T-helper 2 cell treated with Interferon-gamma antibody and Interleukin-4, amounts not matched to agents 5 μg/mL and 100 μg/mL, for 36 hours (primary cell): ENCODE results near the gene OR9A2.

ENCODE experiments used
- DNase-seq: peaks from one replicate; pipeline ENCODE4 v3.0.0; 2021; ENCODE audit warnings: low spot score
- H3K27ac Mint-ChIP-seq: one replicate; pipeline ENCODE4 v1.8.0; 2021; ENCODE audit warnings: mild to moderate bottlenecking, mixed read lengths
- H3K27me3 Mint-ChIP-seq: one replicate; pipeline ENCODE4 v1.8.0; 2021; ENCODE audit warnings: low read depth, mixed read lengths
- H3K36me3 Mint-ChIP-seq: one replicate; pipeline ENCODE4 v1.8.0; 2021; ENCODE audit warnings: low read depth, mixed read lengths
- H3K4me1 Mint-ChIP-seq: one replicate; pipeline ENCODE4 v1.8.0; 2021; ENCODE audit warnings: low read depth, mixed read lengths
- H3K4me3 Mint-ChIP-seq: one replicate; pipeline ENCODE4 v1.8.0; 2022; ENCODE audit warnings: mild to moderate bottlenecking, moderate library complexity, mixed read lengths
- H3K9me3 Mint-ChIP-seq: one replicate; pipeline ENCODE4 v1.8.0; 2021; ENCODE audit warnings: mixed read lengths

OR9A2 gene

GRCh38 chr7:143042790-143043271, 15.9 kb upstream of the OR9A2 start:
- H3K4me1 Mint-ChIP-seq = peaks cover 2% of the 10 kb centered on the region
- no peaks in the 10 kb centered on the region for H3K9me3 Mint-ChIP-seq
- no peak for DNase-seq
- H3K27me3 Mint-ChIP-seq = peaks cover 4% of the 10 kb centered on the region
- H3K4me3 Mint-ChIP-seq = no peak overlapping the region
- no peaks in the 10 kb centered on the region for H3K36me3 Mint-ChIP-seq
- no peak overlapping the region for H3K27ac Mint-ChIP-seq

GRCh38 chr7:143042159-143042789, 15.3 kb upstream of the OR9A2 start:
- Mint-ChIP-seq H3K4me3 (no peak overlapping the region), H3K36me3 (no peaks in the 10 kb centered on the region), H3K27ac (no peak overlapping the region), H3K9me3 (no peaks in the 10 kb centered on the region), H3K4me1 (peaks cover 2% of the 10 kb centered on the region), H3K27me3 (peaks cover 4% of the 10 kb centered on the region)
- no peak for DNase-seq

GRCh38 chr7:143041346-143041745, 14.4 kb upstream of the OR9A2 start:
- H3K4me1 Mint-ChIP-seq = peaks cover 2% of the 10 kb centered on the region
- no peaks in the 10 kb centered on the region for H3K9me3 Mint-ChIP-seq
- DNase-seq = no peak
- H3K36me3 Mint-ChIP-seq = no peaks in the 10 kb centered on the region
- H3K27me3 Mint-ChIP-seq = peaks cover 3% of the 10 kb centered on the region
- no peak overlapping the region for H3K27ac Mint-ChIP-seq
- H3K4me3 Mint-ChIP-seq = no peak overlapping the region

- Mint-ChIP-seq H3K4me3 (no peak overlapping the region), H3K9me3 (peaks cover under 1% of the 10 kb centered on the region), H3K4me1 (peaks cover 2% of the 10 kb centered on the region), H3K36me3 (no peaks in the 10 kb centered on the region), H3K27me3 (peaks cover 3% of the 10 kb centered on the region), H3K27ac (no peak overlapping the region)
- no peak for DNase-seq
Measured at GRCh38 chr7:143040209-143040715, 13.3 kb upstream of the OR9A2 start.

GRCh38 chr7:143038635-143039034, 11.7 kb upstream of the OR9A2 start:
- peaks cover 2% of the 10 kb centered on the region for H3K4me1 Mint-ChIP-seq
- peaks cover 6% of the 10 kb centered on the region for H3K27me3 Mint-ChIP-seq
- no peak overlapping the region for H3K4me3 Mint-ChIP-seq
- no peak overlapping the region for H3K27ac Mint-ChIP-seq
- peaks cover 8% of the 10 kb centered on the region for H3K9me3 Mint-ChIP-seq
- H3K36me3 Mint-ChIP-seq = no peaks in the 10 kb centered on the region
- no peak for DNase-seq

GRCh38 chr7:143027683-143028082, 751 bp upstream of the OR9A2 start:
- no peak overlapping the region for H3K27ac Mint-ChIP-seq
- H3K4me1 Mint-ChIP-seq = no peaks in the 10 kb centered on the region
- H3K4me3 Mint-ChIP-seq = no peak overlapping the region
- DNase-seq = no peak
- peaks cover 7% of the 10 kb centered on the region for H3K27me3 Mint-ChIP-seq
- no peaks in the 10 kb centered on the region for H3K9me3 Mint-ChIP-seq
- H3K36me3 Mint-ChIP-seq = no peaks in the 10 kb centered on the region

DNA sequence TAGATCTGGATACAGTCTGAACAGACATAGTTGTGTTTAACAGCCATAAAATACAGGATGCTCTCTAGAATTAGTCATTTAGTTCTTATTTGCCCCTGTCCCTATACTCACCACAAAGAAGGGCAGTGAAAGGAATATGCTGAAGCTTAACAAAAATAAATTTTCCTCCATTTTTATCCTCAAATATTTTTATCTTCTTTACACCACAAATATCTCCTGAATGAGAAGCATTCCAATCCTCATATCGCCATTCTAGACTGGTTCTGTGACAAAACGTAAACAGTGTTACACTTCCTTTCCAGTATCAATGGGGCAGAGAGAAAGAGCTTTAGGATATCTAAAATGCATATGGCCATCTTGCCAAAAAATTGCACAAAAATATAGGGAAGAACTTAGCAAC, 1.6 kb downstream of the OR9A2 start:
- H3K36me3 Mint-ChIP-seq = no peaks in the 10 kb centered on the region
- no peak overlapping the region for H3K4me3 Mint-ChIP-seq
- no peak overlapping the region for H3K27ac Mint-ChIP-seq
- peaks cover 13% of the 10 kb centered on the region for H3K27me3 Mint-ChIP-seq
- DNase-seq = no peak
- no peaks in the 10 kb centered on the region for H3K9me3 Mint-ChIP-seq
- no peaks in the 10 kb centered on the region for H3K4me1 Mint-ChIP-seq

DNA sequence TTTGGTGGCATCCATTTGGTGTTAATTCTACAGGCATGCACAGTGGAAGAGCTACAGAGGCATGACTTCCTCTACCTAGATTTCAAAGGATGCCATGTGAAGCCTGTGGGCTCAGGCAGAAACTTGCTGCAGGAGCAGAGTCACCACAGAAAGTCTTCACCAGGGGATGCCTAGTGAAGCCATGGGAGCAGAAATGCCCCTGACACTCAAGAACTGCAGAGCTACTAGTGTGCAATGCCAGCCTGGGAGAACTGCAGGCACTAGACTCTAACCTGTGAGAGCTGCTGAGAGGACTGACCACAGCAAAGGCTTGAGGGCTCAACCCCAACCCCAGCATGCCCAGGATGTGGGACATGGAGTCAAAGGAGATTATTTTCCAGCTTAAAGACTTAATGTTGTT, 3.9 kb downstream of the OR9A2 start:
- H3K9me3 Mint-ChIP-seq = no peaks in the 10 kb centered on the region
- no peak overlapping the region for H3K27ac Mint-ChIP-seq
- H3K4me3 Mint-ChIP-seq = no peak overlapping the region
- peaks cover 19% of the 10 kb centered on the region for H3K27me3 Mint-ChIP-seq
- no peaks in the 10 kb centered on the region for H3K36me3 Mint-ChIP-seq
- no peak for DNase-seq
- H3K4me1 Mint-ChIP-seq = no peaks in the 10 kb centered on the region

- Mint-ChIP-seq H3K27ac (no peak overlapping the region), H3K4me1 (no peaks in the 10 kb centered on the region), H3K4me3 (no peak overlapping the region), H3K9me3 (no peaks in the 10 kb centered on the region), H3K27me3 (peaks cover 31% of the 10 kb centered on the region), H3K36me3 (no peaks in the 10 kb centered on the region)
- DNase-seq = no peak
Measured at GRCh38 chr7:143018931-143019330, 8.0 kb downstream of the OR9A2 start.

GRCh38 chr7:143016996-143017395, 9.9 kb downstream of the OR9A2 start:
- Mint-ChIP-seq H3K9me3 (no peaks in the 10 kb centered on the region), H3K4me3 (no peak overlapping the region), H3K36me3 (no peaks in the 10 kb centered on the region), H3K27ac (no peak overlapping the region), H3K4me1 (no peaks in the 10 kb centered on the region), H3K27me3 (peaks cover 31% of the 10 kb centered on the region)
- DNase-seq = no peak

DNA sequence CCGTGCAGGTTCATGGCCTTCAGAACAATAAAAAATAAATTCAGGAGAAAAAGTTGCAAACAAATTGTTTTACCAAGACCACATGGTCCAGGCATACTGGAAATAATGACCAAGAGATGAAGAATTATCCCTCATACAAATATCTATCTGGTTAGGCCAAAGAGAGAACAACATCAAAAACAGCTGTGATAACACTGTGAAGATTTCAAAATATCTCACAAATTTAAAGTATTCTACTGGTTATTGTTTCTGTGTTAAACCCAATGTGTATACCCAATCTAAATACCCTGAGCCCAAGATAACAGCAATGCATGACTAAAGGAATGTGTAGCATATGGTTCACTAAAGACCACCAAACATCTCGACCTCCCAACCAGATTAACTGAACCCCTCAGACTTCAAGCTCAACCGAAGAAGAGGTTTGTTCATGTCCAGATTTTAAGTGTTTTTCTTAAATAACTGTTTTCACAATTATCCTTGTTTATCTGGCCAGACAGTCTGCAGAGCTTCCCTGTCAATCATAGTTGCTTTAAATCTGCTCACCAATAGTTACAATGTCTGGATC, 10.9 kb downstream of the OR9A2 start:
- no peaks in the 10 kb centered on the region for H3K36me3 Mint-ChIP-seq
- no peak overlapping the region for H3K4me3 Mint-ChIP-seq
- peaks cover 25% of the 10 kb centered on the region for H3K27me3 Mint-ChIP-seq
- H3K27ac Mint-ChIP-seq = no peak overlapping the region
- no peak for DNase-seq
- H3K4me1 Mint-ChIP-seq = no peaks in the 10 kb centered on the region
- H3K9me3 Mint-ChIP-seq = no peaks in the 10 kb centered on the region

GRCh38 chr7:143015084-143015483, 11.8 kb downstream of the OR9A2 start:
- DNase-seq = no peak
- Mint-ChIP-seq H3K4me1 (no peaks in the 10 kb centered on the region), H3K9me3 (no peaks in the 10 kb centered on the region), H3K27ac (no peak overlapping the region), H3K4me3 (no peak overlapping the region), H3K36me3 (no peaks in the 10 kb centered on the region), H3K27me3 (peaks cover 25% of the 10 kb centered on the region)

- Mint-ChIP-seq H3K27me3 (peaks cover 22% of the 10 kb centered on the region), H3K36me3 (no peaks in the 10 kb centered on the region), H3K4me1 (no peaks in the 10 kb centered on the region), H3K4me3 (no peak overlapping the region), H3K9me3 (no peaks in the 10 kb centered on the region), H3K27ac (no peak overlapping the region)
- no peak for DNase-seq
Measured at GRCh38 chr7:143013893-143014292, 13.0 kb downstream of the OR9A2 start.

GRCh38 chr7:143013473-143013872, 13.5 kb downstream of the OR9A2 start:
- no peak overlapping the region for H3K4me3 Mint-ChIP-seq
- no peaks in the 10 kb centered on the region for H3K36me3 Mint-ChIP-seq
- H3K4me1 Mint-ChIP-seq = no peaks in the 10 kb centered on the region
- H3K27ac Mint-ChIP-seq = no peak overlapping the region
- H3K27me3 Mint-ChIP-seq = peaks cover 22% of the 10 kb centered on the region
- no peaks in the 10 kb centered on the region for H3K9me3 Mint-ChIP-seq
- no peak for DNase-seq

DNA sequence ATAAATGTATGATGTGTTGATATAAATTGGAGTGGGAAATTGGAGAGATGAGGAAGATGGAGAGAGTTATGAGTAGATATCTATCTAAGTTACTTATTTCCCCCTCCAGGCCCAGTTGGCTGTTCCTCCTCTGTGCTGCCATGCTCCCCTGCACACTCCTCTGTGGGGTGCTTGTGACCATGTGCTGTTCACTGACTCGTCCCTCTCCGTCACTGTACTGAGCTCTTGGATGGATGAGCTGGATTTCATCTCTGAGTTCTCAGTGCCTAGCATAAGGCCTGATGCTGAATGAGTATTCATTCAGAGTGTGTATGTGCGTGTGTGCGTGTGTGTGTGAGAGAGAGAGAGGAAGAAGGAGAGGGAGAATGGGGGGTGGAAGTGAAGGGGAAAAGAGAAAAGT, 14.5 kb downstream of the OR9A2 start:
- H3K27me3 Mint-ChIP-seq = peaks cover 26% of the 10 kb centered on the region
- DNase-seq = no peak
- H3K36me3 Mint-ChIP-seq = no peaks in the 10 kb centered on the region
- peaks cover 3% of the 10 kb centered on the region for H3K4me1 Mint-ChIP-seq
- no peaks in the 10 kb centered on the region for H3K9me3 Mint-ChIP-seq
- no peak overlapping the region for H3K4me3 Mint-ChIP-seq
- H3K27ac Mint-ChIP-seq = no peak overlapping the region
